NCI-H82 treated with DMSO at 0.1 percent for 48 hours (cell line): ENCODE data around the gene FNBP1.

Source experiments
- DNase-seq: peaks from one replicate; lab custom pipeline; 2025; ENCODE audit not compliant: unreplicated experiment; lab: John Stamatoyannopoulos, UW

Gene FNBP1

DNA sequence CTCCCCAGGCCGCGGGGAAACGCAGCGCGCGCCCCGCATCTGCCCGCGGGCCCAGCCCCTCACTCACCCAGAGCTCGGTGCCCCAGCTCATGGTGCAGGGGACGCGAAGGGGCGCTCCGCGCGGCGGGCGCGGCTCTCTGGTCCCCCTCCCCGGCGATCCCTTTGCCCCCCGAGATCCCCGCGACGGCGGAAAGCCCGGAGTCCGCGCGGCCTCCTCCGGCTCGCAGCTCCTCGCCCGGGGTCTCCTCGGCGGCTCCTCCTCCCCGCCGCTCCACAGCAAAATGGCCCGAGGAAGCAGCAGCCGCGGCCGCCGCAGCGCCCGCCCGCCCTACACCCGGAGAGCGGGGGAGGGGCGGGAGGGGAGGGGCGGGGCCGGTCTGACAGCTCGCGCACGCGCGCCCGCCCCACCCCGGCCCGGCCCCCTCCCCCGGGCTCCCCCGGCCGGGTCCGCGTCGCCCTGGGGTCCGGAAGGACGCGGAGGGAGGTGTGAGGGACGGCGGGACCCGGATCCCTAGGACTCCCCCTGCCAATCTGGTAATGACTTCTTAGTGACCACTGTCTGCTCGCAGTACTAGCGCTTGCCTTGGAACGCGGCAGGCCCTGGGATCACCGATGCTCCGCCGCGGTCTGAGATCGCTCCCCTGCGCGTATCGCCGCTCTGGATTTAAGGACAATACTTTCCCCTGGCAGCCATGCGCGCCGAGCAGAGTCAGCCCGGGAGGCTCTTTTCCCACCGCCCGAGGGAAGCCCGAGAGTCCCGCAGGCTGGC lies at the start of gene FNBP1:
Gene FNBP1 (minus strand): TSS at position 305 of the 769 bp plus-strand sequence. CDS start 214 bp downstream, at position 91.
- DNase-seq = peak; percentile 72

DNA sequence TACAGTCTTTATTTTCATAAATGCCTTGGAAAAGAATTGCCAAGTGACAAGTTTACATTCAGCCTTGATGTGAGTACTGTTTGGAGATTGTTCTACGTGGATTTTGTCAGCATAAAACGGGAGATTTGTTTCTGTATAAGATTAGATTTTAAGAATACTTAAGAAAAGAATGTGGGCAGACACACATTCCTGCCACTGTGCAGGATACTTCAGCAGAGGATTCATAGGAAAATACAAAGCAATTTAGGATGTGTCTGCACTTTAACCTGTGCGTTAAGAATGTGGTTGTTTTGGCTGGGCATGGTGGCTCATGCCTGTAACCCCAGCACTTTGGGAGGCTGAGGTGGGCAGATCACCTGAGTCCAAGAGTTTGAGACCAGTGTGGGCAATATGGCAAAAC lies 47.9 kb upstream of the FNBP1 start:
- no peak for DNase-seq

DNA sequence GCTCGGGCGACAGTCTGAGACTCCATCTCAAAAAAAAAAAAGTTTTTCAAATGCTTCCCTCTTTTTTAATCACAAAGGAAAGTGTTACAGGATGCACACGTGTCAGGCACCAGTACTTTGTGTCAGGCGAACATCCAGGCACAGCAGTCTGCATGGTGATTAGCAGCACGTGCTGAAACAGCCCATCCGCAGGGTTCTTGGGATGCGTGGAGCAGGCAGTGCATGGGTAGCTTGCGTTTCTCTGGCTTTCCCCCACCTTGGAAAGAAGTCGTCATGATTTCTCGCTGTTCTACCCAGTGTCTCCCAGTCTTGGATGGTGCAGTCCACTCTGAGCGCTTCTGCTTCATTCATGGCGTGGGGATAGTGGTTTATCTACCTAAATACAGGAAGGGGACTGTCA lies 46.2 kb upstream of the FNBP1 start:
- no peak for DNase-seq

DNA sequence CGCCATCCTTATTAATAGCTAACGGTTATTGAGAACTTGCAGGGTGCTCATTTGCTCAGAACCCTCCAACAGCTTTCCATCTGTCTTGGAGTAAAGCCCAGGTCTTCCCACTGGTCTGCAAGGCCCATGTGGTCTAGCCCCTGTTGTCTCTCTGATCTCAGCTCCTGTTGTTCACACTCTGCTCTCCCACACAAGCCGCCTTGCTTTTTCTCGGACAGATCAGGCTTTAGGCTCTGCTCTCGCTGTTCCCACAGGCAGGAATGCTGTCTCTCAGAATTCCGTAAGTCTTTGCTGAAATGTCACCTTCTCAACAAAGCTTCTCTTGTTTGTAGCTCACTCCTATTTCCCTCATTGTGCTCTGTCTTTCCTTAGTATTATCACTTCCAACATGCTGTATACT lies 45.1 kb upstream of the FNBP1 start:
- DNase-seq = no peak

DNA sequence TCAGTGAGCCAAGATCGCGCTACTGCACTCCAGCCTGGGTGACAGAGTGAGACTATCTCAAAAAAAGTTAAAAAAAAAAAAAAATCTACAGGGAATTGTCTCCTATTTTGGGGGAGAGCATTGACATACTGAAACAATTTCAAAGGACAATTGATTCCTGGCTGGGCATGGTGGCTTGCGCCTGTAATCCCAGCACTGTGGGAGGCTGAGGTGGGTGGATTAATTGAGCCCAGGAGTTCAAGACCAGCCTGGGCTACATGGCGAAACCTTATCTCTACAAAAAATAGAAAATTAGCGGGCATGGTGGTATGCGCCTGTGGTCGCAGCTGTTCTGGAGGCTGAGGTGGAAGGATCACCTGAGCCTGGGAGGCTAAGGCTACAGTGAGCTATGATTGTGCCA lies 41.3 kb upstream of the FNBP1 start:
- DNase-seq = no peak

DNA sequence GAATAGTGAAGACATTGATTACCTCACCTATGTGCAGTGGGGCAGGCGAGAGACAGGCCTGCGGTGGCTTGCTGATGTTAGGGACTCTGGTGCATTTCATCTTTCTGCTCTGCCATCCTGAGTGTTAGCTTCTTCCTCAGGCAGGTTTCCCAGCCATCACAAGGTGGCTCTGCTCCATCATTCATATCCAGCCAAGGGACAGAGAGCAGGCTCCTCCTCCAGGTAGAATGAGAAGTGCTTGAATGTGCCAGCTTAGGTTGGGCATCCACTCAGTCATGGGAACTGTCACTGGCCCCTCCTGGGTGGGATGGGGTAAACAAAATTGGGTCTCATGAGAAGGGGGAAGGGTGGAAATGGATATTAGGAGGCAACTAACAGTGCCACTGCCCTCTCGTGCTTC lies 35.6 kb upstream of the FNBP1 start:
- no peak for DNase-seq

DNA sequence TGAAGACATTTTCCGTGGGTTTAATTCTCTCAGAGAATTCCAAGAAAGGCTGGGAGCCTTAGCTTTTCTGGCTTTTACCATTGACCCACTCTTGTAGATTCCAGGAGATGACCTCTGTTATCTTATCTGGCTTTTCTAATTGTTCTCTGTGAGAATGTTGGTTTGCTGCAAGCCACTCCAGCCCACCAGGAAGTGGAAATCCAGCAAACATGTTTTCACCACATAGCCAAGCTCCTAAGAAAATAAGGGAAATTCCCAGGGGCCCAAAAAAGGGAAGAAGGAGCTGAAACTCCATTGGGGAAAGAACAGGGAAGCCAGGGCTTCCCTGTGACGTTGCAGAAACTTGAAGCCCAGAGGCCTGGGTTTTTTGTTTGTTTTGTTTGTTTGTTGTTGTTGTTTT lies 30.4 kb upstream of the FNBP1 start:
- no peak for DNase-seq

DNA sequence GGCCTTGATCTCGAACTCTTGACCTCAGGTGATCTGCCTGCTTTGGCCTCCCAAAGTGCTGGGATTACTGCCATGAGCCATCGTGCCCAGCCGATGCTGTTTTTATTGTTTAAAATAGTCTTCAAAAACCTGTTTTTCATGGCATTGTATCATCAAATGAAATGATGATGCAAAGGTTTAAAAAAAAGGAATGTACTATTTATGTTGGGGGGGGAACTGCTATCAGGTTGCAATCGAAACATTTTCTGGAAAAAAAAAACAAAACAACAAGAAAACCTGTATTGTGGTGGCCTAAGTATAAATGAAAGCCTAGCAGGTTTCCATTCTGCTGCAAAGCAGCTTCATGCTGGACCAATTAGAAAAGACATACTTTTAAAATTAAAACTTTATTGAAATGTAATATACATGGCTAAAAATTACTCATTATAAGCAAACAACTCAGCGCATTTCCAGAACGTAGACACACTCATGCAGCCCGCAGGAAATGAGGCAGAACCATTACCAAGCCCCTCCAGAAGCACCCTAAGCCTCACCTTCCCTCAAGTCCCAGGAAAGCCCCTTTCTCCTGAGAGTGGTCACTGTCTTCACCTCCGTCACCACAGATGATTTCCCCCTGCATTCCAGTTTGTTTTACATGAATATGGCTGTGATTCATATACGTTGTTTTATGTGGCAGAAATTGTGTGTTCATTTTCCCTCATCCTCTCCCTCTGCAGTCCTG lies 29.7 kb upstream of the FNBP1 start:
- no peak for DNase-seq

DNA sequence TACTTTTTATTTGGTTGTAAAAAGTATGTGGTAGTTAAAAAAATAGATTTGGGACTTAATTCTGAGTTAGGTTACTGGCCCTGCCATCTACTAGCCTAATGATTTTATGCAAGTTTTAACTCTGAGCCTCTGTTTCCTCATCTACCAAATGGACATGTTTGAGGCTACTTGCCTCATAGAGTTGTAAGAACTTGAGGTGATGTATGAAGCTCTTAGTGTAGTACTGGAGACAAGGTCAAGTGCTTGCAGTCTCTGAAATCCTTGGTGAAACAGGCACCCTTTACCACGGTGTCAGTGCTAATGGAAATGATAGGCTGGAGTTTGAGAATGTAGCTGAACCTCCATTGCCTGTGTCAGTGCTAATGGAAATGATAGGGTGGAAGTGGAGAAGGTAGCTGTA lies 26.1 kb upstream of the FNBP1 start:
- DNase-seq = no peak

DNA sequence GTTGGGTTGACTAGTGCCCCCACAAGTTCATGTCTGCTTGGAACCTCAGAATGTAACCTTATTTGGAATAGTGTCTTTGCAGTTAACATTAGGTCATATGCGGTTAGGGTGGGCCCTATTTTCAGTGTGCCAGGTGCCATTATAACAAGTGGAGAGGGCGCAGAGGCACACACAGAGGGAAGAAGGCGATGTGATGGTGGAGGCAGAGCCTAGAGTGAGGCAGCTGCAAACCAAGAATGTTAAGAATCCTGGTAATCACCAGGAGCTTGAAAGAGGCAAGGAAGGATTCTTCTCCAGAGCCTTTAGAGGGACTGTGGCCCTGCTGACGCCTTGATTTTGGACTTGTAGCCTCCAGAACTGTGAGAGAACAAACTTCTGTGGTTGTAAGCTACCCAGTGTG lies 21.6 kb upstream of the FNBP1 start:
- no peak for DNase-seq

DNA sequence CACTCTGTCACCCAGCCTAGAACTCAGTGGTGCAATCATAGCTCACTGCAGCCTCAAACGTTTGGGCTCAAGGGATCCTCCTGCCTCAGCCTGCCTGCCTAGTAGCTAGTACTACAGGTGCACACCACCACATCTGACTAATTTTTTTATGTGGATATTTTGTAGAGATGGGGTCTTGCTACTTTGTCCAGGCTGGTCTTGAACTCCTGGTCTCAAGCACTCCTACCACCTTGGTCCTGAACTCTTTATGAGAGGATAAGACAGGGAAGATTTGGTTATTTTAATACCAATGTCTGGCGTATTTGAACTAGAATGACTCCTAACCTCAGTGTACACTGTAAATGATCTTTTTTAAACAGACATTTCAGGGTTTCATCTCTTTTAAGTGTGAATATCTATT lies 19.8 kb upstream of the FNBP1 start:
- DNase-seq = no peak

DNA sequence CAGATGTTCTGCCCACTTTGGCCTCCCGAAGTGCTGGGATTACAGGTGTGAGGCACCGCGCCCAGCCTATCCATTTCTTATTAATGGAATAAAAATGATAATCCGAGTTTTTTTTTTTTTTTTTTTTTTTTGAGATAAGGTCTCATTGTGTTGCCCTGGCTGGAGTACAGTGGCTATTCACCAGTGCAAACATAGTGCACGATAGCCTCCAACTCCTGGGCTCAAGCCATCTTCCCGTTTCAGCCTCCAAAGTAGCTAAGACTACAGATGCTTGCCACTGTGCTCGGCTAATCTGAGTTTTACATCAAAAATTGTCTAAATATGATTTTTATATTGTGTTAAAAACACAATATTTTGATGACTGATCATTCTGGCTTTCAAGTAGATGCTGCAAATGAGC lies 17.3 kb upstream of the FNBP1 start:
- DNase-seq = no peak

DNA sequence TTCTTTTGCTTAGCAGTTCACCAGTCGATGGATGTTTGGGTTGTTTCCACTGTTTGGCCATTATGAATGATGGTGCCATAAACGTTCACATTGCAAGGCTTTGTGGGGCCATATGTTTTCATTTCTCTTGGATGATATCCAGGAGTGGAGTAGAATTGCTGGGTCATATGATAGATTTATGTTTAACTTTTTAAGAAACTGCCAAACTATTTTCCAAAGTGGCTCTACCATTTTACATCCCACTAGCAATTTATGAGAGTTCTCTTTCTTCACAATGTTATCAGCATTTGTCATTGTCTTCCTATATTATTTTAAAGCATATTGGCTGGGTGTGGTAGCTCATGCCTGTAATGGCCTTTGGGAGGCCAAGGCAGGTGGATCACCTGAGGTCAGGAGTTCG lies 15.9 kb upstream of the FNBP1 start:
- no peak for DNase-seq

DNA sequence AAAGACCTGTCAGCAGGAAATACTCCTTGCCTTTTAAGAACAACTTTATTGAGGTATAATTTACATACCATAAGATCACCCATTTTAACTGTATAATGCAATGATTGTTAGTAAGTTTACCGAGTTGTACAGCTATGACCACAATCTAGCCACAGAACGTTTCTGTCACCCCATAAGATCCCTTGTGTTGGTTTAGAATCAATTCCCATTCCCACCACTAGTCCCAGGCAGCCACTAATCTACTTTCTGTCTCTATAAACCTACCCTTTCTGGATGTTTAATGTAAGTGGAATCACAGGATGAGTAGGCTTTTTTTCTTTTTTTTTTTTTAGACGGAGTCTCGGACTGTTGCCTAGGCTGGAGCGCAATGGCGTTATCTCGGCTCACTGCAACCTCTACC lies 15.2 kb upstream of the FNBP1 start:
- DNase-seq = no peak

DNA sequence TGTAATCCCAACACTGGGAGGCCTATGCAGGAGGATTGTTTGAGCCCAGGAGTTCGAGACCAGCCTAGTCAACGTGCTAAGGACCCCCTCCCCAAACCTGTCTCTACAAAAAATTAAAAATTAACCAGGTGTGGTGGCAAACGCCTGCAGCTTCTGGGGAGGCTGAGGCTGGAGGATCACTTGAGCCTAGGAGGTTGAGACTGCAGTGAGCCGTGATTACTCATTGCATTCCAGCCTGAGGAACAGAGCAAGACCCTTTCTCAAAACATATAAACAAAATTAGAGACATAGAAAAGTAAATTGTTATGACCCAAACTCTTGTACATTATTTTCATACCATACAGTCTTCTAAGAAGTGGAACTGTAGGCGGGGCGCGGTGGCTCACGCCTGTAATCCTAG lies 11.8 kb upstream of the FNBP1 start:
- DNase-seq = no peak

DNA sequence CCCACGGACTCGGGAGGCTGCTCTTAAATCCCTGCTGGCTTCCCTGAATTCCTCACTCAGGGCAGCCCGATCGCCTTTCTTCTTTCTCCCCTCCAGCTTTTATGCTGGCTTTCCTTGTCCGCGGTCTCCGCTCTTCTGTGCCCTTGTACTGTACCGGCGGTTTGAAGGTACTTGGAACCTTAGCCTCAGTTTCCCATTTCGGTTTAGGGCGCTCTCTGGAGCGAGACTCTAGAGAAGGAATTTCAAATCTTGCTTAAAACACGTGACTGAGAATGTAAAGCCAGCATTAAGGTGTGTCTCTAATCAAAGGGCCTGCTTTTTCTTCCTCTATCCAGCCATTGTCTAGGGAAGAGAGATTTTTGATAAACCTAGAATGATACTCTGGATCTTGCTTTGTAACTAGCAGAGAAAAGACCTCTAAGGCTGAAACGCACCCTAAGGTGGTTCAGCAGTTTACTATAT lies 11.4 kb upstream of the FNBP1 start:
- no peak for DNase-seq

DNA sequence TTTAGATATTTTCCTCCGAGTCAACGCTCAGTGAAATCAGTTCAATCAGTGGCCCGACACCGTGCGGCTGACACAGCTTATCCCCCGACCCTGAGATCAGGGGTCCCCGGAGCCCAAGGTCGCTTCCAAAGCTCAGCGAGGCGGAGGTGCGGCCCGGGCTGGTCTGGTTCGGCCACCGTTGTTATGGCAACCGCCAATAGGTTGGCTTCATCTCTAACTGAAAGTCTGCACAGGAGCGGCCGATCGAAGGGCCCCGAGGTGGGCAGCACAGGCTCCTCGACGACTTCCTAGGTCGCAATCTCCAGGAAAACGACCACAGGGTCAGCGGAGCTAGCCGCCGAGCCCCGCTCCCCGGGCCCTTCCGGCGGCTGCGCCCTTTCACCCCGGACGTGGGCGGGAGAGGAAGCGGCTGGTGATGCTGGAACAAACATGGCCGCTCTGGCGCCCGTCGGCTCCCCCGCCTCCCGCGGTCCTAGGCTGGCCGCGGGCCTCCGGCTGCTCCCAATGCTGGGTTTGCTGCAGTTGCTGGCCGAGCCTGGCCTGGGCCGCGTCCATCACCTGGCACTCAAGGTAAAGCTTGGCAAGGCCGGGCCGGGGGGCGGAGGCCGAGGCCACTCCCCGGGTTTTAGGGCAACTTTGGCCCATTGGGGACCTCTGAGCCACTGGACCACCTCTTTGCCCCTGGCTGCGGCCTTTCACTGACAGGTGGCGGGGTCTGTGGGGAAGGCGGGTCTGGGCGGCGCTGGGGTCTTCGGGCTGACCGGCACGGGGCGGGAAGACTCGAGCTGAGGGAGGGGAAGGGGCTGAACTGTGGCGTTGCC lies 10.7 kb upstream of the FNBP1 start, which contains the start of gene GPR107:
Gene GPR107 (plus strand): TSS at position 403 of the 821 bp plus-strand sequence. CDS start 27 bp downstream, at position 430.
- DNase-seq = peak; percentile 25

DNA sequence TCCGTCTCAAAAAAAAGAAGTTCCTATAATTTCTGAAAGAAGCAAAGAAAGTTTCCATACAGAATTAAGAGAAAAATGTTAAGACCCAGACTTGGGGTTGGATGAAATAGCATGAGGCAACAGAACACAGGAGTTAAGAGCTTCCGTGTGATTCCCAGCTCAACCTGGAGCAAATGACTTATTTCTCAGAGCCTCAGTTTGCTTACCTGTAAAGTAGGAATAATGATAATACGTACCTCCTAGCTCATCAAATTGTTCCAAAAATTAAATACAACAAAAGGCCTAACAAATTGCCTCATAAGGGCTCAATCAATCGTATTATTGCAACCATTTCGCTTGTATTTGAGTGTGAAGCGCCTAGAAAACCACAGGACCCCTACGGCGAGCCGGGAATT lies 10.1 kb upstream of the FNBP1 start:
- DNase-seq = no peak

DNA sequence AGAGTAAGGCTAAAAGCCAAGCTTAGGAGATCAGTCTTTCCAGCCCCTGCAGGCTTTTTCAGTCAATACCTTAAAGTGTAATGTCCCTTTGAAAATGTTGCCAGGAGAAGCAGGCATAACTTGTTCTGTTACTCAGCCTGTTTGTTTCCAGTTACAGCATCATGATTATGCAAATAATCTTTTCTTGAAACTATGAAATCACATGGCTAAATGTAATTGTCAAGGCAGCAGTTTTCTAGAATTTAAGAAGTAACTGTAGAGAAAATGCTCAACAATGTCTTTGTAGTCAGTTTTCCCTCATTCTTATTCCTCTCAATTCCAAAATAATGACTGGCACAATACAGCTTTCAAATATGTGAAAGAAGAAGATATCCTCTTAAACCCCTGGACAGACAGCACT lies 8.9 kb upstream of the FNBP1 start:
- DNase-seq = no peak

DNA sequence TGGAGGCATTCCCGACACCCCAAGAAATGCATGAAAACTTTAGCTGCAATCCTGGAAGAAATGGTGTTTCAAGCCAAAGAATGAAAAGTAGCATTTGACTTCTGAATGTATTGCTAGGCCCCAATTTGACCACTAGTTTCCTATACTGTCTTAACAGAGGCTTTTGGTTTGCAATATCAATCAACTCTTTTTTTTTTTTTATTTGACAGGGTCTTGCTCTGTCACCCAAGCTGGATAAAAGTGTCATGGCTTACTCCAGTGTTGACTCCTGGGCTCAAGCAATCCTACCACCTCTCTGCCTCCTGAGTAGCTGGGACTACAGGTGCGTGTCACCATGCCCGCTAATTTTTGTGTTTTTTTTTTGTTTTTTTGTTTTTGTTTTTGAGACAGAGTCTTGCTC lies 7.5 kb upstream of the FNBP1 start:
- DNase-seq = no peak

DNA sequence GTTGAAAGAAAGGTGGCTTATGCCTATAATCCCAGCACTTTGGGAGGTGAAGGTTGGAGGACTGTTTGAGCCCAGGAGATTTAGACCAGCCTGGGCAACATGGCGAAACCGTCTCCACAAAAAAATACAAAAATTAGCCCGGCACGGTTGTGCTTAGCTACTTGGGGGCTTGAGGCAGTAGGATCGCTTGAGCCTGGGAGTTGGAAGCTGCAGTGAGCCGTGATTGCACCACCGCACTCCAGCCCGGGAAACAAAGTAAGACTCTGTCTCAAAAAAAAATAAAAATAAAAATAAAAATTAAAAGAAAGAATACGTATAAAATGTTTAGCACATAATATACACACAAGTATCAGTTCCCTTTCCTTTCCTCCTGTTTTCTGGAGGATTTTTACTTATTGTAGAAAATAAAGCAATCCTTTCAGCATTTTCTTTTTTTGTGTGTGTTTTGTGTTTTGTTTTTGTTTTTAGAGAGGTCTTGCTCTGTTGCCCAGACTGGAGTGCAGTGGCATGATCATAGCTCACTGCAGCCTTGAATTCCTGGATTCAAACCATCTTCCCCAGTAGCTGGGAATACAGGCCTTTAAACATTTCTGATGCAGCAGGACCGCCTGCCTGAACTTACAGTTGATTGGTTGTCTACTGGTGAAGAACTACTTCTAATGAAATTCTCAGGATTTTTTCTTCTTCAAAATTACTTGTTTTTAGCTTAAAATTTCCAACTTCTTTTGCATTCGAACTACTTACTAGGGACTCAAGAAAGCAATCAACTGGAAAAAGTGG lies 6.6 kb upstream of the FNBP1 start:
- no peak for DNase-seq
